Activated B cell treated with CpG ODN at 0.5 μM for 24 hours (primary cell): ENCODE measurements around the gene ADH7. TPM values are rescaled to one million over a fixed set of nuclear protein-coding genes. Genes with fewer than 3 reads are reported as not detected.
"Not testable (repeated sequence)": the region's sequence is repeated elsewhere in the genome, so short reads cannot be mapped to it uniquely, and the experiment has no call there.

Experiments used
- ATAC-seq: fragments of 200-7000 bp; cut with Tn5 transposase; one replicate; pipeline ENCODE4 v1.10.0; 2021; ENCODE audit warnings: low read depth, mild to moderate bottlenecking, moderate library complexity
- CTCF ChIA-PET: fragments of 350-600 bp; sonication (Branson Sonifier 250); formaldehyde crosslinking; loops from one replicate; lab custom pipeline; 2021; ENCODE audit warnings: antibody characterized with exemption; lab: Charles Lee
- POLR2A ChIA-PET: fragments of 350-600 bp; sonication (Branson Sonifier 250); formaldehyde crosslinking; loops from one replicate; lab custom pipeline; 2021; ENCODE audit warnings: antibody characterized with exemption; lab: Charles Lee
- DNase-seq: peaks from one replicate; pipeline ENCODE4 v3.0.0; 2022
- H3K27ac Mint-ChIP-seq: one replicate; pipeline ENCODE4 v1.8.0; 2020; ENCODE audit warnings: mixed read lengths
- H3K27me3 Mint-ChIP-seq: one replicate; pipeline ENCODE4 v1.8.0; 2021; ENCODE audit warnings: mixed read lengths
- H3K36me3 Mint-ChIP-seq: one replicate; pipeline ENCODE4 v1.8.0; 2021; ENCODE audit warnings: low read depth, mixed read lengths
- H3K4me1 Mint-ChIP-seq: one replicate; pipeline ENCODE4 v1.8.0; 2021; ENCODE audit warnings: mixed read lengths
- H3K4me3 Mint-ChIP-seq: one replicate; pipeline ENCODE4 v1.8.0; 2020; ENCODE audit warnings: mild to moderate bottlenecking, mixed read lengths
- H3K9me3 Mint-ChIP-seq: one replicate; pipeline ENCODE4 v1.8.0; 2020; ENCODE audit warnings: mixed read lengths
- CTCF ChIP-seq: fragments of 200-600 bp; IDR thresholded peaks from one replicate; pipeline ENCODE4 v1.8.0; 2022; ENCODE audit warnings: antibody characterized with exemption, mild to moderate bottlenecking
- intact Hi-C: fragments of 100-400 bp; cut with micrococcal nuclease; formaldehyde crosslinking; loops from one replicate; pipeline ENCODE4 v1.15.1; 2024
- total RNA-seq: library from RNA; stranded (reverse); gene quantifications from 2 replicates; pipeline ENCODE4 v1.2.3, GENCODE V29; 2022

Gene ADH7
- total RNA-seq, 1 donor from 2014 or later, result not detected

DNA sequence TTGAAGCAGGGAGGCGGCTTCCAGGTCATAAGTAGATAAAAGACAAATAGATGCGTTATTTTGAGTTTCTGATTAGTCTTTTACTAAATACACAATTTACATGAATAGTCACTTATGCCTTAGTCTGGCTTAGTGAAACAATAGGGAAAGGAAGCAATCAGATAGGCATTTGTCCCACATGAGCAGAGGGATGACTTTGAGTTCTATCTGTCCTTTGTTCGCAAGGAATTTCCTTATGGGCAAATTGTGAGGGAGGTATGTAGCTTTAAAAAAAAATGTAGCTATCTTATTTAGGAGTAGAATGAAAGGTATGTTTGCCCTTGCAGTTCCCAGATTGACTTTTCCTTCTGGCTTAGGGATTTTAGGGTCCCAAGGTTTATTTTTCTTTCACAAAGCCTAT lies 56.3 kb downstream of the ADH7 start:
- no peaks in the 10 kb centered on the region for H3K36me3 Mint-ChIP-seq
- ChIA-PET CTCF (no interaction called here), POLR2A (no interaction called here)
- no peak overlapping the region for H3K4me3 Mint-ChIP-seq
- H3K27me3 Mint-ChIP-seq, result no peaks in the 10 kb centered on the region
- peaks cover 2% of the 10 kb centered on the region for H3K9me3 Mint-ChIP-seq
- intact Hi-C loops, result no loop called here
- ATAC-seq (no peak), DNase-seq (no peak)
- no peak overlapping the region for H3K27ac Mint-ChIP-seq
- no peaks in the 10 kb centered on the region for H3K4me1 Mint-ChIP-seq
- no peak for TF ChIP-seq CTCF

GRCh38 chr4:99377341-99377740 lies 57.8 kb downstream of the ADH7 start:
- H3K36me3 Mint-ChIP-seq, H3K4me3 Mint-ChIP-seq, CTCF ChIA-PET, H3K27me3 Mint-ChIP-seq, intact Hi-C loops, DNase-seq, H3K27ac Mint-ChIP-seq, ATAC-seq, H3K9me3 Mint-ChIP-seq, H3K4me1 Mint-ChIP-seq, POLR2A ChIA-PET: not testable (repeated sequence)

GRCh38 chr4:99372464-99372863 lies 62.7 kb downstream of the ADH7 start:
- intact Hi-C loops, H3K36me3 Mint-ChIP-seq, POLR2A ChIA-PET, H3K27ac Mint-ChIP-seq, H3K4me3 Mint-ChIP-seq, DNase-seq, H3K27me3 Mint-ChIP-seq, CTCF ChIA-PET, ATAC-seq, H3K4me1 Mint-ChIP-seq, H3K9me3 Mint-ChIP-seq: not testable (repeated sequence)

GRCh38 chr4:99367817-99368216 lies 67.3 kb downstream of the ADH7 start:
- H3K9me3 Mint-ChIP-seq, ATAC-seq, H3K27ac Mint-ChIP-seq, DNase-seq, intact Hi-C loops, POLR2A ChIA-PET, CTCF ChIA-PET, H3K27me3 Mint-ChIP-seq, H3K36me3 Mint-ChIP-seq, H3K4me1 Mint-ChIP-seq, H3K4me3 Mint-ChIP-seq: not testable (repeated sequence)

- Mint-ChIP-seq H3K27me3 (peaks cover 7% of the 10 kb centered on the region), H3K27ac (no peak overlapping the region), H3K9me3 (peaks cover 6% of the 10 kb centered on the region), H3K36me3 (no peaks in the 10 kb centered on the region), H3K4me1 (no peaks in the 10 kb centered on the region), H3K4me3 (no peak overlapping the region)
- ChIA-PET CTCF (no interaction called here), POLR2A (no interaction called here)
- ATAC-seq (no peak), DNase-seq (no peak)
- no peak for TF ChIP-seq CTCF
- intact Hi-C loops, result no loop called here
Measured at GRCh38 chr4:99366491-99366890, 68.7 kb downstream of the ADH7 start.

- no peak overlapping the region for H3K27ac Mint-ChIP-seq
- CTCF ChIA-PET, result no interaction called here
Measured at GRCh38 chr4:99362768-99363167, 72.4 kb downstream of the ADH7 start.

More at GRCh38 chr4:99362768-99363167, 72.4 kb downstream of the ADH7 start:
- Mint-ChIP-seq H3K4me3 (no peak overlapping the region), H3K27me3 (peaks cover 5% of the 10 kb centered on the region), H3K36me3 (no peaks in the 10 kb centered on the region), H3K4me1 (no peaks in the 10 kb centered on the region), H3K9me3 (peaks cover 6% of the 10 kb centered on the region)
- no peak for TF ChIP-seq CTCF
- ATAC-seq (no peak), DNase-seq (no peak)
- intact Hi-C loops, result no loop called here
- POLR2A ChIA-PET, result no interaction called here

Other genes starting within 250 kb of the ADH7 start
- gene ADH6, start 216.1 kb downstream of the ADH7 start, total RNA-seq, result not detected in 2 replicates
- gene ADH1A, start 144.4 kb downstream of the ADH7 start, total RNA-seq, result not detected in 2 replicates
- not detected in 2 replicates for gene ADH1B, start 113.9 kb downstream of the ADH7 start, total RNA-seq
- not detected in 2 replicates for gene ADH1C, start 82.6 kb downstream of the ADH7 start, total RNA-seq
- gene C4orf17, start 75.7 kb upstream of the ADH7 start, total RNA-seq, result not detected in 2 replicates
- gene TRMT10A, start 128.7 kb upstream of the ADH7 start, total RNA-seq, result 4.9 and 10.2 TPM in 2 replicates
- gene MTTP, start 139.5 kb upstream of the ADH7 start, total RNA-seq, result 0.27 TPM in 1 of 2 replicates, not detected in the other
- not detected in 2 replicates for gene C4orf54, start 222.5 kb upstream of the ADH7 start, total RNA-seq